Measurements from ENCODE around the gene FLT3. TPM values are rescaled to one million over a fixed set of nuclear protein-coding genes. Genes with fewer than 3 reads are reported as not detected.

The FLT3 gene
- total and polyA plus RNA-seq, 9 of the 15 experiments (the other 6 are each of a cell fraction or from before 2014, with no cell fraction given), result not detected

GRCh38 chr13:27975564-27976361 lies 124.6 kb downstream of the FLT3 start:
- H3K4me2 ChIP-seq (ENCODE audit: insufficient read depth, low read length), result no peak overlapping the region
- in situ Hi-C loops (cut with MboI) (no loop called here), intact Hi-C loops (cut with micrococcal nuclease) (no loop called here)
- peaks cover 3 to 52% of the 10 kb centered on the region in 2 experiments; a peak in 3 of 5 replicates for H3K27me3 ChIP-seq (ENCODE audit: control insufficient read depth in 2 of 2, insufficient read depth in 2 of 2, low read length in 2 of 2)
- no peaks in the 10 kb centered on the region for H3K9me1 ChIP-seq (ENCODE audit: control insufficient read depth, insufficient read depth, low read length)
- WGBS (ENCODE audit: insufficient coverage, low coverage, missing lambda C conversion rate), result 1% methylated on average over 19 of the region's 51 CpGs
- H2AFZ ChIP-seq (ENCODE audit: low read depth, low read length), result no peak overlapping the region
- DNase-seq (ENCODE audit: extremely low read depth in 1 of 4, low spot score in 3 of 4), result no peak
- BruUV-seq (replicated peaks), result no TSS peak
- no peak for ATAC-seq
- no peak for FAIRE-seq
- no peaks in the 10 kb centered on the region for H3K79me2 ChIP-seq (ENCODE audit: control insufficient read depth, insufficient read depth, low read length)
- no peaks in the 10 kb centered on the region for H3K36me3 ChIP-seq (ENCODE audit: control insufficient read depth, insufficient read depth, low read length)
- no peaks in the 10 kb centered on the region for H4K20me1 ChIP-seq (replicated peaks; ENCODE audit: control insufficient read depth, insufficient read depth, low read length)
- H3K9ac ChIP-seq (ENCODE audit: insufficient read depth in 1 of 2, low read depth in 2 of 2, low read length in 2 of 2), result no peak overlapping the region
- ChIA-PET POLR2A (no interaction called here), CTCF (ENCODE audit: low intra/inter-chr PET ratio) (no interaction called here)
- H3K4me1 ChIP-seq (replicated peaks in 1 of 2; ENCODE audit: control insufficient read depth in 2 of 2, insufficient read depth in 2 of 2, low read length in 2 of 2), result 0 out of 5 replicates have a peak, but pooled peaks cover 0 to 3% of the 10 kb centered on the region in 2 experiments
- H3K9me3 ChIP-seq (replicated peaks; ENCODE audit: control insufficient read depth, insufficient read depth, low read depth, low read length), result no peaks in the 10 kb centered on the region
- no peak overlapping the region for H3K27ac ChIP-seq (ENCODE audit: extremely low read depth, low read depth, low read length)
- H3K4me3 ChIP-seq, result no peak overlapping the region
- TF ChIP-seq ZBTB17 (CRISPR knock-in tag; IDR thresholded peaks at IDR 0.05) (no peak), SIN3A (IDR thresholded peaks at IDR 0.05; ENCODE audit: borderline replicate concordance in 2 of 2, control insufficient read depth in 1 of 2, low read depth in 2 of 2, low read length in 2 of 2) (no peak), PHB (CRISPR knock-in tag; IDR thresholded peaks at IDR 0.05) (no peak), EHMT2 (IDR thresholded peaks at IDR 0.05) (no peak), TAL1 (IDR thresholded peaks at IDR 0.05) (no peak), ZNF12 (CRISPR knock-in tag; IDR thresholded peaks at IDR 0.05) (no peak), SREBF2 (CRISPR knock-in tag; IDR thresholded peaks at IDR 0.05) (no peak), NCOA6 (IDR thresholded peaks at IDR 0.05) (no peak), GABPB1 (CRISPR knock-in tag; IDR thresholded peaks at IDR 0.05) (no peak), STAG1 (CRISPR knock-in tag; IDR thresholded peaks at IDR 0.05; ENCODE audit: borderline replicate concordance) (no peak), STAT5B (CRISPR knock-in tag; IDR thresholded peaks at IDR 0.05) (no peak), NR2C1 (IDR thresholded peaks at IDR 0.05) (no peak), NR2C1 (tag; IDR thresholded peaks at IDR 0.05) (no peak), CBFB (CRISPR knock-in tag; IDR thresholded peaks at IDR 0.05) (no peak), ZNF407 (IDR thresholded peaks at IDR 0.05; ENCODE audit: low read depth) (no peak), MEF2D (tag; conservative IDR thresholded peaks at IDR 0.05; ENCODE audit: low read depth) (no peak)

All from K562 (cell line).